Measurements from ENCODE around the gene KRTAP4-12.
"Not testable (repeated sequence)": the region's sequence is repeated elsewhere in the genome, so short reads cannot be mapped to it uniquely, and the experiment has no call there.

Gene KRTAP4-12

GRCh38 chr17:41125064-41125463 lies 1.1 kb upstream of the KRTAP4-12 start:
- DNase-seq (ENCODE audit: low spot score): no peak

DNA sequence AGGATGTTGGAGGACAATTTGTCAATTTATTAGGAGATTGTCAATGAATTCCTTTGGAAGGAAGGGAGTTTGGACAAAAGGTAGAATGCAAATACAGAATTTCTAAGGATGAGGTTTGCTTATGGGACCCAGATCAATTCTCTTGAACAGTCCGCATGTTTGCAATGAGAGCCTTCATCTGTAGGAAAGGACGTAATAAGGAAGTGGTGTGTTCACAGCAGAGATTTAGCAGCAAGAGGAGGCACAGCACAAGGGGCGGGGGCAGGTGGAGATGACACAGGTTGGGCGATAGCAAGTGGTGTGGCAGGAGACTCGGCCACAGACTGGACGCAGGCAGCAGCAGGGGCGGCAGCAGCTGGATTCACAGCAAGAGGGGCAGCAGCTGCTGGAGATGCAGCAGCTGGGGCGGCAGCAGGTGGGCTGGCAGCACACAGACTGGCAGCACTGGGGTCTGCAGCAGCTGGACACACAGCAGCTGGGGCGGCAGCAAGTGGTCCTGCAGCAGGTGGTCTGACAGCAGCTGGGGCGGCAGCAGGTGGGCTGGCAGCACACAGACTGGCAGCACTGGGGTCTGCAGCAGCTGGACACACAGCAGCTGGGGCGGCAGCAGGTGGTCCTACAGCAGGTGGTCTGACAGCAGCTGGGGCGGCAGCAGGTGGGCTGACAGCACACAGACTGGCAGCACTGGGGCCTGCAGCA lies 541 bp downstream of the KRTAP4-12 start:
- not testable (repeated sequence) for DNase-seq (ENCODE audit: low spot score)

- DNase-seq (ENCODE audit: low spot score): no peak
These were observed 2.2 kb downstream of the KRTAP4-12 start for GRCh38 chr17:41121742-41122141.

DNA sequence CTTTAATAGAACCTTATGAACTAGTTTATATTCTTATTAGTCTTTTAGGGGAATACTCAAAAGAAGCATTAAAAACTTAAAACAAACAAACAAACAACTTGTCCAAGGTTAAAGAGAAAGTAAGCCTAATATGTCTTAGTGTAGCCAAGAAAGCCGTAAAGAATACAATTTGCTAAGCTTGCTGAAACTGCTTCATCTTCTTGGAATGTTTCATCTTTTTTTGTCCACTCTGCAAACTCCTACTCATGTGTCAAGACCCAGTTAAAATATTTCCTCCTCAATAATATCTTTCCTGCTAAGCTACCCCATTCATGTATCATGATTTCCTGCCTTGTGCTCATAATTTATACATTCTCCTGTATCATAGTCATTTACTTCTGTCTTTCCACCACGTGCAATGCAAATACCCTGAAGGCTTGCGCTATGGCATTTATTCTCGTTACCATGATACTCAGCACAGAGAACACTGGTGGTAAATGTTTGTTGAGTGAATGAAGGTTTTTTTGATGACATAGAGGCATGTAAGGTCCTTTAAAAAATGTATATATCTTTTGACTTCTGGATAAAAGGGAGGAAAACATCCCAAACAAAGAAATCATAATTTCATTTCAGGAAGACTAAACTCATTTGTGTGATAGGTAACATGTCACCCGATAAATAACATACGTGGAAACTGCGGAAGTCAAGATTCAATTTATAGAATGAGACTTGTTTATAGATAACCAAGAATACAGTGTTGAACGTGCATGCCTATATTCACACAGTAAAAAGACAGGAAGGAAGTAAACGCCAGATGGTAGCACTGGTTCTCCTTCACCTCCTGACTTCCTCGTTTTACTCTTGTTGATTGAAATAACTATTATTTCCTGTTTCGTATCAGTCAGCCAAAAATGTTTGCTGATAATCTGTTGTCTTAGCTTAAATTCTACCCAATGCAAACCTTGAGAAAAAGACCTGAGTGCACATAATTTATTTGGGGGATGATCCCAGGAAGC lies 4.0 kb downstream of the KRTAP4-12 start:
- not testable (repeated sequence) for DNase-seq (ENCODE audit: low spot score)

DNA sequence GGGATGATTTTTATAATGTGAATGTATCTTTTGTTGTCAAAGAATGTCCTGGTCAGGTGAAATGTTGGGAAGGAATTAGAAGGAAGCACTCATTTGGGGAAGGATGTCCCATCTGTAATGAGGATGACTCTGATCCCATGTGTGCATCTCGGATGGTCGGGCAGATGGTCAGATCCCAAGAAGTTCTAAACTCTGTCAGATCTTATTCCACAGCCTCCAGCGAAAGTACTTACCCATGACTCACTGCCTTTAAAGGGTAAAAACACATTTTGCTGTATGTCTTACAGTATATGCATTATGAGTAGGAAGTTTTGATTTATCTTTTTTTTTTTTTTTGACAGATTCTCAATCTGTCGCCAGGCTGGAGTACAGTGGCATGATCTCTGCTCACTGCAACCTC lies 5.3 kb downstream of the KRTAP4-12 start:
- DNase-seq (ENCODE audit: low spot score): no peak

- not testable (repeated sequence) for DNase-seq (ENCODE audit: low spot score)
These were observed 6.1 kb downstream of the KRTAP4-12 start, which contains the start of gene KRTAP4-11 for GRCh38 chr17:41117846-41118386. Gene KRTAP4-11, minus strand, starts transcription at chr17:41118373. Its CDS starts 58 bp downstream, at chr17:41118315.

- no peak for DNase-seq (ENCODE audit: low spot score)
These were observed 7.7 kb downstream of the KRTAP4-12 start for GRCh38 chr17:41116297-41116696.

GRCh38 chr17:41111151-41111885 lies 12.7 kb downstream of the KRTAP4-12 start:
- DNase-seq (ENCODE audit: low spot score): no peak

DNA sequence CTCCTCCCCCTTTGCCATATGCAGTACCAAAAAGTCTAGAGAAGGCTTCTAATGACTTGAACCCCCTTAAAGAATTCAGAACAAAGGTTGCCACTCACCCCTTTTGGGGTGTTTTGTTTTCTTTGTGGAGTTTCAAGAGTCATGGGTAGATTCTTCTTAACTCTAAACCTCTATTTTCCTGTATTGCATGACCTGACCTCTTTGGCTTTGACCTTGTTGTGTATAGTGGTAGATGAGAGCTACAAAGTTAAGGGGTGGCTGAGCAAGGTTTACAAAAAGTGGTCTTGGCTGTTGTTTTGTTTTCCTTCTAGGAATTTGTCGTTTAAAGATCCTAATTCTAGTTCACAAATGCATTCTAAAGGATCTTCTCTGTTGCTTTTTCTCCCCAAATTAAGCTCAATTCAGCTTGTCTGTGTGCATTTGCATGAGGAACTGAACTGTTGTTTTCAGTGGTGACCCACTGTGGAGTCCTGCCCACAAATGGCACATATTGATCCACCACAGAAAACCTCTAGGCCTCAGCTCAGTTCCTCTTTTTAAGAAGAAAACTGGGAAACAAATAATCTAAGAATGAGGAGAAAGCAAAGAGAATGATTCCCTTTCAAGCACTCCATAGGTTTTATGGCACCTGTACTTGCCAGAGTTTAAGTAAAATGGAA lies 15.1 kb downstream of the KRTAP4-12 start:
- DNase-seq (ENCODE audit: low spot score): not testable (repeated sequence)

GRCh38 chr17:41107941-41108450 lies 16.0 kb downstream of the KRTAP4-12 start:
- no peak for DNase-seq (ENCODE audit: low spot score)

DNA sequence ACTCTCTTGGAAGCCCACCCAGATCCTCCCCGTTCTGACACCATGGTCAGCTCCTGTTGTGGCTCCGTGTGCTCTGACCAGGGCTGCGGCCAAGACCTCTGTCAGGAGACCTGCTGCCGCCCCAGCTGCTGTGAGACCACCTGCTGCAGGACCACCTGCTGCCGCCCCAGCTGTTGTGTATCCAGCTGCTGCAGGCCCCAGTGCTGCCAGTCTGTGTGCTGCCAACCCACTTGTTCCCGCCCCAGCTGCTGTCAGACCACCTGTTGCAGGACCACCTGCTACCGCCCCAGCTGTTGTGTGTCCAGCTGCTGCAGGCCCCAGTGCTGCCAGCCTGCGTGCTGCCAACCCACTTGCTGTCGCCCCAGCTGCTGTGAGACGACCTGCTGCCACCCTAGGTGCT lies 18.6 kb downstream of the KRTAP4-12 start, which contains the start of gene KRTAP4-9:
TSS of gene KRTAP4-9 (plus strand) at position 43 of the 400 bp plus-strand sequence. CDS start at position 43, 0 bp downstream.
- not testable (repeated sequence) for DNase-seq (ENCODE audit: low spot score)

DNA sequence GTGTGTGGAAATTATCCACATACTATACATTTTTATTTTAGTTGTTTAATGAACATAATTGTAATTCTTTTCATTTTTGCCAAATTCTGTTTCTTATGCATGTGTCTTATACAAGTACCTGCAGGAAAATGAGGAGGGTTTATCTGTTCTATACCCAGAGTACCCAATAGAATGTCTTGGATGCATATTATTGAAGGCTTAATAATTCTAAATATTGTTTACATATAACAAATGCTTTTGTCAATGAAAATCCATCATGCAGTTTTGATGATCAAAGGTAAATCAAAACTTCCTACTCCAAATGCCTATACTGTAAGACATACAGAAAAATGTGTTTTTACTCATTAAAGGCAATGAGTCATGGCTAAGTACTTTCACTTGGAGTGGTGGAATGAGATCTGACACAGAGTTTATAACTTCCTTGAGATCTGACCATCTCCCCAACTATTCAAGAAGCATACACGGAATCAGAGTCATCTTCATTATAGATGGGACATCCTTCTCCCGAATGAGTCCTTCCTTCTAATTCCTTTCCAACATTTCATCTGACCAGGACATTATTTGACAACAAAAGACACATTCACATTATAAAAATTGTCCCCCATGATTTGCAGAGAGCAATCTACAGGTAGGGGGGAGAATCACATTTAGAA lies 19.5 kb downstream of the KRTAP4-12 start:
- not testable (repeated sequence) for DNase-seq (ENCODE audit: low spot score)

DNA sequence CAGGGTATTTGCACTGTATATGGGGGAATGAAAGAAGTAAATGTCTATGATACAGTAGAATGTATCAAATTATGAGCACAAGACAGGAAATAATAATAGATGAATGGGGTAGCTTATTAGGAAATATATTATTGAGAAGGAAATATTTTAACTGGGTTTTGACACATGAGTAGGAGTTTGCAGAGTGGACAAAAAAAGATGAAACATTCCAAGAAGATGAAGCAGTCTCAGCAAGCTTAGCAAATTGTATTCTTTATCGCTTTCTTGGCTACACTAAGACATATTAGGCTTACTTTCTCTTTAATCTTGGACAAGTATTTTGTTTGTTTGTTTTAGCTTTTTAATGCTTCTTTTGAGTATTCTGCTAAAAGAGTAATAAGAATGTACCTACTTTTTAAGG lies 20.1 kb downstream of the KRTAP4-12 start:
- no peak for DNase-seq (ENCODE audit: low spot score)

DNA sequence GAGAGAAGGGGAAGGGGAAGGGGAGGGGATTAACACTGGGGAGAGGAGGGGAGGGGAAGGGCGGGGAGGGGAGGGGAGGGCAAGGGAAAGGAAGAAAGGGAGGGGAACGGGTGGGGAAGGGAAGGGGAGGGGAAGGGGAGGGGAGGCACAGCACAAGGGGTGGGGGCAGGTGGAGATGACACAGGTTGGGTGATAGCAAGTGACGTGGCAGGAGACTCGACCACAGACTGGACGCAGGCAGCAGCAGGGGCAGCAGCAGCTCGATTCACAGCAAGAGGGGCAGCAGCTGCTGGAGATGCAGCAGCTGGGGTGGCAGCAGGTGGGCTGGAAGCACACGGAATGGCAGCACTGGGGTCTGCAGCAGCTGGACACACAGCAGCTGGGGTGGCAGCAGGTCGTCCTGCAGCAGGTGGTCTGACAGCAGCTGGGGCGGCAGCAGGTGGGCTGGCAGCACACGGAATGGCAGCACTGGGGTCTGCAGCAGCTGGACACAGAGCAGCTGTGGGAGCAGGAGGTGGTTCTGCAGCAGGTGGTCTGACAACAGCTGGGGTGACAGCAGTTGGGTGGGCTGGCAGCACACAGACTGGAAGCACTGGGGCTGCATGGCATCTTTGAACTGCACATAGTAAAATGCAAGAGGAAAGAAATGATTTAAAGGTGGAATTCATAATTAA lies 22.3 kb downstream of the KRTAP4-12 start, which contains the start of gene KRTAP4-16:
TSS of gene KRTAP4-16 (minus strand) at position 624 of the 674 bp plus-strand sequence. CDS start at position 624, 0 bp downstream.
- no peak for DNase-seq (ENCODE audit: low spot score)

GRCh38 chr17:41099682-41100480 lies 24.1 kb downstream of the KRTAP4-12 start:
- DNase-seq (ENCODE audit: low spot score): not testable (repeated sequence)

- no peak for DNase-seq (ENCODE audit: low spot score)
These were observed 25.5 kb downstream of the KRTAP4-12 start for GRCh38 chr17:41098481-41098880.

DNA sequence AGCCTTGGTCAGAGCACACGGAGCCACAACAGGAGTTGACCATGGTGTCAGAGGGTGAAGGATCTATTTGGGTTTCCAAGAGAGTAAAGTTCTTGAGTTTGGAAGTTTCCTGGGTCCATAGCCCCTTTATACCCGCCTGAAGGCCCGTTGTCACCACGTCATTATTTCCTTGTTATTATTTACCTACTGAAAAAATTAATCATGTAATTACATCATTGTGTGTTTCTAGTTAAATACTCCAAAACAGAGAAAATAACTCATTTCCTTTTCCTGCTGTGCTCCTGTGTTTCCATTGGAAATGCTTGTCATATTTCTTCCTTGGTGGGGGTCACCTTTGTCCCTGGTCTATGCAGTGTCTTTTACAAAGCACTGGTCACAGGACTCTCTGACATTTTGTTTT lies 25.9 kb downstream of the KRTAP4-12 start, which contains the start of gene KRTAP4-8:
TSS of gene KRTAP4-8 (minus strand) at position 101 of the 400 bp plus-strand sequence. CDS start at position 43, 58 bp downstream.
- no peak for DNase-seq (ENCODE audit: low spot score)

- no peak for DNase-seq (ENCODE audit: low spot score)
These were observed 27.9 kb downstream of the KRTAP4-12 start for GRCh38 chr17:41096055-41096454.

All from HuH-7.5 (cell line).